Keratinocyte (primary cell): ENCODE data around the gene SUN1. TPM values are rescaled to one million over a fixed set of nuclear protein-coding genes. Genes with fewer than 3 reads are reported as not detected.

Source experiments
- DNase-seq: peaks from one replicate; pipeline ENCODE4 v3.0.0-alpha.2; 2011; ENCODE audit warnings: low read depth, missing footprints, low spot score
- FAIRE-seq: peaks from 2 replicates; lab custom pipeline; 2011; peaks lifted over from hg19 to GRCh38; lab: Jason Lieb, UNC
- H2AFZ ChIP-seq: 2 replicates; pipeline ENCODE4 v1.6.0; 2012; ENCODE audit warnings: low read length, control low read depth, inconsistent platforms; ENCODE audit not compliant: control insufficient read depth
- H3K27ac ChIP-seq: 2 replicates; pipeline ENCODE4 v1.5.1; 2011; ENCODE audit warnings: low read length; ENCODE audit not compliant: control insufficient read depth, insufficient read depth
- H3K27me3 ChIP-seq: 3 replicates; pipeline ENCODE4 v1.6.0; 2011; ENCODE audit warnings: low read length; ENCODE audit not compliant: control insufficient read depth, insufficient read depth; ENCODE audit errors: extremely low read depth
- H3K36me3 ChIP-seq, 2 experiments: 2 replicates in 1 of 2; 3 replicates in 1 of 2; pipeline ENCODE4 v1.5.1; 2011; ENCODE audit warnings: low read length in 2 of 2, mild to moderate bottlenecking in 1 of 2; ENCODE audit not compliant: control insufficient read depth in 2 of 2, insufficient read depth in 2 of 2; ENCODE audit errors: extremely low read depth in 1 of 2
- H3K4me1 ChIP-seq: 3 replicates; pipeline ENCODE4 v1.5.1; 2011; ENCODE audit warnings: low read length; ENCODE audit not compliant: control insufficient read depth, insufficient read depth; ENCODE audit errors: extremely low read depth
- H3K4me2 ChIP-seq: 3 replicates; pipeline ENCODE4 v1.6.0; 2011; ENCODE audit warnings: low read depth, low read length; ENCODE audit not compliant: control insufficient read depth, insufficient read depth; ENCODE audit errors: extremely low read depth
- H3K4me3 ChIP-seq, 3 experiments: fragments of 200-600 bp in 1 of 3; sonication (generic) in 1 of 3; 2 replicates in 2 of 3; 3 replicates in 1 of 3; pipeline ENCODE4 v1.5.1; 2011 to 2016; ENCODE audit warnings: low read length in 3 of 3, mild to moderate bottlenecking in 3 of 3, control low read depth in 2 of 3, inconsistent platforms in 1 of 3, low read depth in 1 of 3, mixed read lengths in 1 of 3, mixed run types in 1 of 3, moderate library complexity in 1 of 3; ENCODE audit not compliant: control insufficient read depth in 2 of 3, insufficient read depth in 2 of 3; ENCODE audit errors: extremely low read depth in 1 of 3
- H3K79me2 ChIP-seq: 2 replicates; pipeline ENCODE4 v1.6.0; 2012; ENCODE audit warnings: low read length; ENCODE audit not compliant: control insufficient read depth, insufficient read depth
- H3K9ac ChIP-seq: 3 replicates; pipeline ENCODE4 v1.6.0; 2011; ENCODE audit warnings: low read length; ENCODE audit not compliant: control insufficient read depth, insufficient read depth; ENCODE audit errors: extremely low read depth
- H3K9me1 ChIP-seq: 3 replicates; pipeline ENCODE4 v1.6.0; 2011; ENCODE audit warnings: low read length; ENCODE audit not compliant: control insufficient read depth, insufficient read depth; ENCODE audit errors: extremely low read depth
- H3K9me3 ChIP-seq: 2 replicates; pipeline ENCODE4 v1.5.1; 2012; ENCODE audit warnings: low read depth, low read length; ENCODE audit not compliant: control insufficient read depth
- H4K20me1 ChIP-seq: 3 replicates; pipeline ENCODE4 v1.6.0; 2011; ENCODE audit warnings: low read length; ENCODE audit not compliant: control insufficient read depth, insufficient read depth; ENCODE audit errors: extremely low read depth
- EZH2 ChIP-seq: IDR thresholded peaks from one replicate; pipeline ENCODE4 v1.6.1; 2012; ENCODE audit warnings: inconsistent platforms, mild to moderate bottlenecking, low read length, moderate library complexity
- dilution Hi-C: fragments of 300-500 bp; cut with MboI; formaldehyde crosslinking; loops from one replicate; pipeline ENCODE4 v1.7.0; 2020; ENCODE audit warnings: low sequenced_read_pairs; ENCODE audit not compliant: extremely low pct_ligation_motif_present
- polyA plus RNA-seq, 5 experiments: library from polyadenylated mRNA; depleted of rRNA in 3 of 5; stranded (reverse) in 3 of 5; stranded (forward) in 1 of 5; unstranded in 1 of 5; fragments of >200 nt; gene quantifications; 1 replicate in 1 of 5; 2 replicates in 3 of 5; 3 replicates in 1 of 5; pipeline versions ENCODE4 v1.2.1 to v1.2.3, GENCODE V29; 2011 to 2012; ENCODE audit warnings: missing spikeins in 2 of 5, low read depth in 1 of 5, low replicate concordance in 1 of 5
- TF ChIP-seq, protein P1 (sequence below), 3 experiments: IDR thresholded peaks in 1 of 3; conservative IDR thresholded peaks in 1 of 3; optimal IDR thresholded peaks in 1 of 3; 2 replicates in 2 of 3; 3 replicates in 1 of 3; pipeline versions ENCODE3 to v1.5.1; 2011; ENCODE audit warnings: low read length in 3 of 3, mild to moderate bottlenecking in 3 of 3, moderate library complexity in 2 of 3, control low read depth in 1 of 3, inconsistent platforms in 1 of 3; ENCODE audit not compliant: insufficient read depth in 2 of 3; ENCODE audit errors: extremely low read depth in 1 of 3

The SUN1 gene
- polyA plus RNA-seq, 1 donor (not counting 4 experiments of a cell fraction or from before 2014, with no cell fraction given): 166 TPM

- dilution Hi-C loops: no loop called here
- FAIRE-seq: no peak
- peaks cover 50% of the 10 kb centered on the region for H3K79me2 ChIP-seq
Observed at GRCh38 chr7:835021-835420, 2.7 kb downstream of the SUN1 start.

GRCh38 chr7:835485-836401, 3.5 kb downstream of the SUN1 start:
- Histone ChIP-seq H3K4me3 (peak overlapping the region; percentile 8 to 50 (median 23)), H3K9me1 (no peaks in the 10 kb centered on the region), H3K4me2 (peak overlapping the region; percentile 81), H3K27ac (peak overlapping the region; percentile 100), H3K27me3 (no peaks in the 10 kb centered on the region), H3K36me3 (peaks cover 12 to 21% of the 10 kb centered on the region in 2 experiments), H3K79me2 (peaks cover 47% of the 10 kb centered on the region), H3K9me3 (no peaks in the 10 kb centered on the region), H4K20me1 (no peaks in the 10 kb centered on the region), H3K4me1 (peaks cover 60% of the 10 kb centered on the region), H2AFZ (no peak overlapping the region), H3K9ac (peak overlapping the region; percentile 88)
- DNase-seq (no peak), FAIRE-seq (peak; percentile 61)
- TF ChIP-seq EZH2: no peak
- TF ChIP-seq, protein P1, sequence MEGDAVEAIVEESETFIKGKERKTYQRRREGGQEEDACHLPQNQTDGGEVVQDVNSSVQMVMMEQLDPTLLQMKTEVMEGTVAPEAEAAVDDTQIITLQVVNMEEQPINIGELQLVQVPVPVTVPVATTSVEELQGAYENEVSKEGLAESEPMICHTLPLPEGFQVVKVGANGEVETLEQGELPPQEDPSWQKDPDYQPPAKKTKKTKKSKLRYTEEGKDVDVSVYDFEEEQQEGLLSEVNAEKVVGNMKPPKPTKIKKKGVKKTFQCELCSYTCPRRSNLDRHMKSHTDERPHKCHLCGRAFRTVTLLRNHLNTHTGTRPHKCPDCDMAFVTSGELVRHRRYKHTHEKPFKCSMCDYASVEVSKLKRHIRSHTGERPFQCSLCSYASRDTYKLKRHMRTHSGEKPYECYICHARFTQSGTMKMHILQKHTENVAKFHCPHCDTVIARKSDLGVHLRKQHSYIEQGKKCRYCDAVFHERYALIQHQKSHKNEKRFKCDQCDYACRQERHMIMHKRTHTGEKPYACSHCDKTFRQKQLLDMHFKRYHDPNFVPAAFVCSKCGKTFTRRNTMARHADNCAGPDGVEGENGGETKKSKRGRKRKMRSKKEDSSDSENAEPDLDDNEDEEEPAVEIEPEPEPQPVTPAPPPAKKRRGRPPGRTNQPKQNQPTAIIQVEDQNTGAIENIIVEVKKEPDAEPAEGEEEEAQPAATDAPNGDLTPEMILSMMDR (optimal IDR thresholded peaks at IDR 0.05 in 1 of 3, IDR thresholded peaks at IDR 0.05 in 1 of 3, conservative IDR thresholded peaks at IDR 0.05 in 1 of 3; ENCODE audit: extremely low read depth in 1 of 3, insufficient read depth in 2 of 3, low read length in 3 of 3): peak in 1 of 3 experiments; percentile 2
- dilution Hi-C loops: no loop called here

More at GRCh38 chr7:835021-835420, 2.7 kb downstream of the SUN1 start:
- Histone ChIP-seq H3K4me2 (peak overlapping the region; percentile 81), H3K36me3 (peaks cover 9 to 18% of the 10 kb centered on the region in 2 experiments), H2AFZ (no peak overlapping the region), H3K4me3 (no peak overlapping the region), H3K4me1 (peaks cover 67% of the 10 kb centered on the region), H4K20me1 (no peaks in the 10 kb centered on the region), H3K27ac (peak overlapping the region; percentile 100), H3K27me3 (no peaks in the 10 kb centered on the region), H3K9me3 (no peaks in the 10 kb centered on the region), H3K9me1 (no peaks in the 10 kb centered on the region), H3K9ac (peak overlapping the region; percentile 88)
- TF ChIP-seq EZH2: no peak
- TF ChIP-seq, protein P1 (optimal IDR thresholded peaks at IDR 0.05 in 1 of 3, IDR thresholded peaks at IDR 0.05 in 1 of 3, conservative IDR thresholded peaks at IDR 0.05 in 1 of 3; ENCODE audit: extremely low read depth in 1 of 3, insufficient read depth in 2 of 3, low read length in 3 of 3): no peak
- no peak for DNase-seq
